ENCODE data around the gene PSMA5. TPM values are rescaled to one million over a fixed set of nuclear protein-coding genes. Genes with fewer than 3 reads are reported as not detected.
A peak's percentile ranks its signal among the peaks of the same experiment; 100 is the strongest.

The PSMA5 gene
- total and polyA plus RNA-seq, 11 donors, result 24.3 to 94.7 (median 61.0) TPM

DNA sequence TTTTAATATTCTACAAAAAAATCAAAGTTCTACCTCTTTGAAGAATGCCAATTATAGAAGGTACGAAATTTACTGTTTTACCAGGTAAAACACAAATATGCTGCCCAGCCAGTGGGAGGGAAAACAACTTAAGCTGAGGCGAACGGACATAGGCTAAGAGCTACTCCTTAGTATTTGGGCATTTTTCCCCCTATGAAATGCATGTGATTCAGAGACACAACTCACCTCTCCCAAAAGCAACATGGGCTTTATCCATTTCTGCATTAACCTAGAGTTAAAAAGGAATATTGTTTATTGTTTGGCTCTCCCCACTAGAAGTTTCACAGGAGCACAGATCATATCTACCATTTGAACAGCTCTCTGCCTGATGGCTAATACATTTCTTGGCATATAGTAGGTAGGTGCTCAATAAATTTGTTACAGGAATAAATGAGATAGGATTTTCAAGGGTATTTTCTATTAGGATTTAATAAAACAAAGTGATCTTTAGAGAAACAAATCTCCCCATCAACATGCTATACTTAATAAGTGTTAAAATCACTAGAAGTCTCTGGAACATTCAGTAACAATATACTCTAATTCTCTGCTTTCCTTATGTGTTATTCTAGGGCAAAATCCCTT is 26.1 kb downstream of the PSMA5 start:
- intact Hi-C loops (cut with DNase I), result loop anchor here in 5 of 10 donors (1.0 to 5.0 kb wide), 3 partner anchors 123 to 138 kb away; no protein-coding TSS in a partner anchor
- WGBS, 4 donors, result 90 to 97% (median 92%) methylated on average over 3 of the region's 3 CpGs
- TF ChIP-seq, protein P1, sequence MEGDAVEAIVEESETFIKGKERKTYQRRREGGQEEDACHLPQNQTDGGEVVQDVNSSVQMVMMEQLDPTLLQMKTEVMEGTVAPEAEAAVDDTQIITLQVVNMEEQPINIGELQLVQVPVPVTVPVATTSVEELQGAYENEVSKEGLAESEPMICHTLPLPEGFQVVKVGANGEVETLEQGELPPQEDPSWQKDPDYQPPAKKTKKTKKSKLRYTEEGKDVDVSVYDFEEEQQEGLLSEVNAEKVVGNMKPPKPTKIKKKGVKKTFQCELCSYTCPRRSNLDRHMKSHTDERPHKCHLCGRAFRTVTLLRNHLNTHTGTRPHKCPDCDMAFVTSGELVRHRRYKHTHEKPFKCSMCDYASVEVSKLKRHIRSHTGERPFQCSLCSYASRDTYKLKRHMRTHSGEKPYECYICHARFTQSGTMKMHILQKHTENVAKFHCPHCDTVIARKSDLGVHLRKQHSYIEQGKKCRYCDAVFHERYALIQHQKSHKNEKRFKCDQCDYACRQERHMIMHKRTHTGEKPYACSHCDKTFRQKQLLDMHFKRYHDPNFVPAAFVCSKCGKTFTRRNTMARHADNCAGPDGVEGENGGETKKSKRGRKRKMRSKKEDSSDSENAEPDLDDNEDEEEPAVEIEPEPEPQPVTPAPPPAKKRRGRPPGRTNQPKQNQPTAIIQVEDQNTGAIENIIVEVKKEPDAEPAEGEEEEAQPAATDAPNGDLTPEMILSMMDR (IDR thresholded peaks at IDR 0.05), result no peak
- no peak for TF ChIP-seq POLR2A (IDR thresholded peaks at IDR 0.05)

DNA sequence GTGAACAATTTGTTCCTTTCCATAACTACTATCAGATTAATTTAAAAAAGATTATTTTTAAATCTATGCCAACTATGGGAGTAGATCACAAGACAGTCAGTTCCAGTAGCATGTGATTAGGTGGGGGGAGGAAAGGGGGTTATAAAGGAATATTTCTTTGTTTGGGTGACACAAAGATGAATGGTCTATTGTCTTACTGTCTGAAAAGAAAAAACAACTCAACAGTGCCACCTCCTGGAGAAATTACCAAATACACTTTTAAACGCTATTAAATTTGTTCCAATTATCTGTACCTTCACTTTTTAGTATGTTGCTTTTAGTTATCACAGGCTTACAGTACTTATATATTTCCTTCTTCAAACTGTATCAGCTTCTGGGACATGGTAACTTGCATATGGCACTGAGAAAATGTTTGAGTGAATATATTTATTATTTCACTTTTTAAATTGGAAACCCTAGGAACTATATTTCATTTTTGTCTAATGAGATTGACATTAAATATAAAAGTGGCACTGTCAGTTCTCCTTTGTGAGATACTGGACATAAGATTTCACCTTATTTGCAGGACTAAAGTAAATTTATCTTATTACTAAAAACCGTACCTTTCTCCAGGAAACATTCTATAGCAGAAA is 26.8 kb downstream of the PSMA5 start:
- Histone ChIP-seq H3K27ac (no peak overlapping the region), H3K9me3 (no peaks in the 10 kb centered on the region), H3K4me1 (peaks cover 3 to 41% (median 28%) of the 10 kb centered on the region in 12 donors), H3K4me3 (no peak overlapping the region), H3K36me3 (peaks cover 0 to 46% (median 28%) of the 10 kb centered on the region in 9 donors), H3K27me3 (no peaks in the 10 kb centered on the region)
- intact Hi-C loops (cut with DNase I), result loop anchor here (1.0 to 10.0 kb wide), 9 partner anchors 37 to 137 kb away; partner anchors contain the start of gene PSRC1 (in 2 of the 10)
- no peak for TF ChIP-seq POLR2A (IDR thresholded peaks at IDR 0.05)
- TF ChIP-seq, protein P1 (IDR thresholded peaks at IDR 0.05), result peak; percentile 50 to 77 (median 67)
- WGBS, 4 donors, result 33 to 42% (median 40%) methylated on average over 2 of the region's 2 CpGs
- DNase-seq (peak in 1 of 5 donors; percentile 28), ATAC-seq (peak in 1 of 4 donors; percentile 10)

More for the DNA sequence above, 26.1 kb downstream of the PSMA5 start:
- Histone ChIP-seq H3K9me3 (no peaks in the 10 kb centered on the region), H3K4me3 (no peak overlapping the region), H3K36me3 (peaks cover 0 to 53% (median 35%) of the 10 kb centered on the region in 9 donors), H3K27me3 (no peaks in the 10 kb centered on the region), H3K4me1 (peaks cover 3 to 37% (median 26%) of the 10 kb centered on the region in 12 donors), H3K27ac (no peak overlapping the region)
- ATAC-seq (no peak), DNase-seq (no peak)

DNA sequence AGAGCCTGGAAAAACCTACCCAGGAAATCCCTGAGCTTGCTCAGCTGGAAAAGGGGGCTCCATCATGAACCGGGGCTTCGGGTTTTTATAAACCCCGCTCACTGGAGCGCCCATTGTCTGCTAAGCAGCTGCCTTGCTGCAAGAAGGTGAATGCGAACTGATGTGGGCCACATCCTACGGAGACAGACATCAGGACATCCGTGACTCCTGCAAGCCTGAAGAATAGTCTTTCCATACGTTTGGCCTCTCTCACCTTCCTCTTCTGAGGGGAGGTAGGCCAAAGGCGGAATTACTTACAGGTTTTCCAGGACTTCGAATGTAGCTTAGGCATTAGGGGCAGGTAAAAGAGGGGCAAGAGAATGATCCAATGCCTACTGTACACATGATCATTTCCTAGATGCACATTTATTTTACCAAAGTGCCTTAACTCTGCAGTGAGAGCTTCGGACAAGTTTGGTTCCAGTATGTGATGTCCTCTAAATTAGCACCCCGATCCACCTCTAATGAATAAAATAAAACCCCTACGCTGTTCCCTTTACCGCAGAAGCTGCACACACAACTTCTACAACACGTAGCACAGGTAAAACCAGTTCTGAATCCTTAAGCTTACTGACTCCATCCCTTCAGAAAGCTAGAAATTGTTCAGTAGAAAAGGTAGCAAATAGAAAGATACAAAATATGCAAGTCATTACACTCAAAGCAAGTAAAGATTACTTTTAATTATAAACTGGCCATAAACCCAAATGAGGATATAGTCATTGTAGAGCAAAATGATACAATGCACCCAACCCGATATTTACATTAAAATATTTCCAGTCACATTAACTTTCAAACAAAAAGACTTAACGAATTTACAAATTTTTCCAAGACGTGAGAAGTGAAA is 27.7 kb downstream of the PSMA5 start:
- intact Hi-C loops (cut with DNase I), result loop anchor here (1.0 to 10.0 kb wide), 9 partner anchors 36 to 136 kb away; partner anchors contain the start of gene PSRC1 (in 2 of the 10)
- H3K4me1 ChIP-seq, result peaks cover 9 to 50% (median 37%) of the 10 kb centered on the region in 12 donors

More for the DNA sequence above, 27.7 kb downstream of the PSMA5 start:
- peak overlapping the region; percentile 13 to 78 (median 66) for H3K4me3 ChIP-seq
- 50 to 52% (median 51%) methylated on average over 16 to 18 of the region's 18 CpGs for WGBS, 4 donors
- DNase-seq, result no peak
- H3K27ac ChIP-seq, result peak overlapping the region in 11 of 12 donors; percentile 3 to 88 (median 65)
- no peaks in the 10 kb centered on the region for H3K9me3 ChIP-seq
- no peaks in the 10 kb centered on the region for H3K27me3 ChIP-seq
- no peak for TF ChIP-seq POLR2A (IDR thresholded peaks at IDR 0.05)
- TF ChIP-seq, protein P1 (IDR thresholded peaks at IDR 0.05), result no peak
- no peak for ATAC-seq
- H3K36me3 ChIP-seq, result peaks cover 0 to 37% (median 22%) of the 10 kb centered on the region in 9 donors
